Medulla oblongata (tissue), 1 donor: Measurements from ENCODE around the gene LEF1.
"Not testable (repeated sequence)": the region's sequence is repeated elsewhere in the genome, so short reads cannot be mapped to it uniquely, and the experiment has no call there.

Experiments
- DNase-seq: peaks from one replicate; pipeline ENCODE4 v3.0.0-alpha.2; 2015; ENCODE audit errors: extremely low spot score

The LEF1 gene

GRCh38 chr4:108034565-108034964 is 134.2 kb downstream of the LEF1 start:
- DNase-seq = no peak

- no peak for DNase-seq
Measured at GRCh38 chr4:108033348-108033747, 135.4 kb downstream of the LEF1 start.

- no peak for DNase-seq
Measured at GRCh38 chr4:108031427-108032083, 137.2 kb downstream of the LEF1 start.

GRCh38 chr4:108030332-108030731 is 138.4 kb downstream of the LEF1 start:
- DNase-seq = peak; percentile 47

GRCh38 chr4:108029731-108030130 is 139.0 kb downstream of the LEF1 start:
- DNase-seq = no peak

GRCh38 chr4:108029016-108029720 is 139.6 kb downstream of the LEF1 start:
- no peak for DNase-seq

- no peak for DNase-seq
Measured at GRCh38 chr4:108024878-108025165, 143.9 kb downstream of the LEF1 start.

GRCh38 chr4:108024085-108024877 is 144.5 kb downstream of the LEF1 start:
- DNase-seq = no peak

GRCh38 chr4:108018884-108019187 is 149.9 kb downstream of the LEF1 start:
- no peak for DNase-seq

GRCh38 chr4:108018040-108018883 is 150.5 kb downstream of the LEF1 start:
- DNase-seq = peak; percentile 92

- DNase-seq = no peak
Measured at GRCh38 chr4:108013955-108014354, 154.8 kb downstream of the LEF1 start.

GRCh38 chr4:108013327-108013726 is 155.4 kb downstream of the LEF1 start:
- DNase-seq = no peak

GRCh38 chr4:108012382-108012781 is 156.3 kb downstream of the LEF1 start:
- not testable (repeated sequence) for DNase-seq

- DNase-seq = no peak
Measured at GRCh38 chr4:108010167-108010566, 158.6 kb downstream of the LEF1 start.

- no peak for DNase-seq
Measured at GRCh38 chr4:108008721-108009120, 160.0 kb downstream of the LEF1 start.

GRCh38 chr4:108007984-108008383 is 160.7 kb downstream of the LEF1 start:
- DNase-seq = no peak

GRCh38 chr4:108006361-108006760 is 162.4 kb downstream of the LEF1 start:
- no peak for DNase-seq

GRCh38 chr4:108005807-108006206 is 162.9 kb downstream of the LEF1 start:
- DNase-seq = no peak

- no peak for DNase-seq
Measured at GRCh38 chr4:108004646-108005045, 164.1 kb downstream of the LEF1 start.

- DNase-seq = no peak
Measured at GRCh38 chr4:108003982-108004515, 164.7 kb downstream of the LEF1 start.

GRCh38 chr4:108001540-108002135 is 167.1 kb downstream of the LEF1 start:
- no peak for DNase-seq
